Activated CD8-positive, alpha-beta memory T cell treated with anti-CD3 and anti-CD28 coated beads for 24 hours (primary cell): ENCODE measurements around the gene DPEP3.

Experiments used
- DNase-seq: peaks from one replicate; pipeline ENCODE4 v3.0.0-alpha.2; 2020

The DPEP3 gene

DNA sequence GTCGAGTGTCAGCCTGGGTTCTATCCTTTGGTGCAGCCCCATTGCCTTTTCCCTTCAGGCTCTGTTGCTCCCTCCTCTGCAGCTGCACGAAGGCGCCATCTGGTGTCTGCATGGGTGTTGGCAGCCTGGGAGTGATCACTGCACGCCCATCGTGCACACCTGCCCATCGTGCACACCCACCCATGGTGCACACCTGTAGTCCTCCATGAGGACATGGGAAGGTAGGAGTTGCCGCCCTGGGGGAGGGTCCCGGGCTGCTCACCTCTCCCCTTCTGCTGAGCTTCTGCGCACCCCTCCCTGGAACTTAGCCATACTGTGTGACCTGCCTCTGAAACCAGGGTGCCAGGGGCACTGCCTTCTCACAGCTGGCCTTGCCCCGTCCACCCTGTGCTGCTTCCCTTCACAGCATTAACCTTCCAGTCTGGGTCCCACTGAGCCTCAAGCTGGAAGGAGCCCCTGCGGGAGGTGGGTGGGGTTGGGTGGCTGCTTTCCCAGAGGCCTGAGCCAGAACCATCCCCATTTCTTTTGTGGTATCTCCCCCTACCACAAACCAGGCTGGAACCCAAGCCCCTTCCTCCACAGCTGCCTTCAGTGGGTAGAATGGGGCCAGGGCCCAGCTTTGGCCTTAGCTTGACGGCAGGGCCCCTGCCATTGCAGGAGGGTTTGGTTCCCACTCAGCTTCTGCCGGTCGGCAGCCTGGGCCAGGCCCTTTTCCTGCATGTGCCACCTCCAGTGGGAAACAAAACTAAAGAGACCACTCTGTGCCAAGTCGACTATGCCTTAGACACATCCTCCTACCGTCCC is 51.5 kb downstream of the DPEP3 start:
- peak; percentile 90 for DNase-seq

DNA sequence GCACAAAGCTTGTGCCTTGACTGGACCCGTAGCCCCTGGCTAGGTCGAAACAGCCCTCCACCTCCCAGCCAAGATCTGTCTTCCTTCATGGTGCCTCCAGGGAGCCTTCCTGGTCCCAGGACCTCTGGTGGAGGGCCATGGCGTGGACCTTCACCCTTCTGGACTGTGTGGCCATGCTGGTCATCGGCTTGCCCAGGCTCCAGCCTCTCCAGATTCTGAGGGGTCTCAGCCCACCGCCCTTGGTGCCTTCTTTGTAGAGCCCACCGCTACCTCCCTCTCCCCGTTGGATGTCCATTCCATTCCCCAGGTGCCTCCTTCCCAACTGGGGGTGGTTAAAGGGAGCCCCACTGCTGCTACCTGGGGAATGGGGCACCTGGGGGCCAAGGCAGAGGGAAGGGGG is 52.2 kb downstream of the DPEP3 start:
- DNase-seq = no peak

DNA sequence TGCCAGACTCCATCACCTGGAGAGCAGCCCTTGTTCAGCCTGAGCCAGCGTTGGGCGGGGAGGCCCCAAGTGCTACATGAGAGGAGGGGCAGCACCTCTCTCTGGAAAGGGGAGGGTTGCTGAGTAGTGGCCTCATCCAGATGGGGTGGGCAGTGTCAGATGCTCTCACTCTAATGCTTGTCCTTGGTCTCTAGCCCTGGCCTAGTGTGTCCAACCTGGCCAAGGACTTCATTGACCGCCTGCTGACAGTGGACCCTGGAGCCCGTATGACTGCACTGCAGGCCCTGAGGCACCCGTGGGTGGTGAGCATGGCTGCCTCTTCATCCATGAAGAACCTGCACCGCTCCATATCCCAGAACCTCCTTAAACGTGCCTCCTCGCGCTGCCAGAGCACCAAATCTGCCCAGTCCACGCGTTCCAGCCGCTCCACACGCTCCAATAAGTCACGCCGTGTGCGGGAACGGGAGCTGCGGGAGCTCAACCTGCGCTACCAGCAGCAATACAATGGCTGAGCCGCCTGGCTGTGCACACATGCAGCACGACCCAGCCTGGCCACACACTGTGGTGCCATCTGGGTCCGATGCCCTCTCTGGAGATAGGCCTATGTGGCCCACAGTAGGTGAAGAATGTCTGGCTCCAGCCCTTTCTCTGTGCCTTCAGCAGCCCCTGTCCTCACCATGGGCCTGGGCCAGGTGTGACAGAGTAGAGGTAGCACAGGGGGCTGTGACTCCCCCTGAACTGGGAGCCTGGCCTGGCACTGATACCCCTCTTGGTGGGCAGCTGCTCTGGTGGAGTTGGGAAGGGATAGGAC is 53.0 kb downstream of the DPEP3 start:
- DNase-seq = no peak

DNA sequence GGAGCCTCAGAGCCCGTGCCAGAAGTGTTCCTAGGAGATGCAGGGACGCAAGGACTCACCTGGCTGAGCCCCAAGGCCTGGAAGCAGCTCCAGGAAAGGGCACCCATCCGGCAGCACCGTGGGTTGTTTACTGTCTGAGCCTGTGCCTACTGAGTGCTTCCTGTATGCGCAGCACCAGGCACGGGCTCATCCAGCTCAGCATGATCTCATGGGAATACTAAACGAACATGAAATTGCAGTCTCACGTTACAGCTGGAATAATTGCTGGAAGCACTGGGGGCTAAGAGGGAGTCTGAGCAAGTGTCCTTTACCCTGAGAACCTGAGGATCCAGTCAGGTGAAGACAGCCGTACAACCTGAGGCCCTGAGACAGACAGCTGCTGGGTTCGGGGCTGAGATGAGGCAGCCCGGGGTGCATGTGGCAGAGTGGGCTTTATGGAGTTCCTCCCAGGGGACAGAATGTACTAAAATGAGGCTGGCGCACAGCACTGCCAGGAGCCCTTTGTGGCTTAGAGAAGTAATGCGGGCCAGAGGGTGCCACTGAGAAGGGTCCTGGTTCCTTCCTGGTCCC is 54.0 kb downstream of the DPEP3 start:
- DNase-seq = no peak
